MM.1S (cell line): ENCODE measurements around the gene ZNF229.
"Not testable (repeated sequence)": the region's sequence is repeated elsewhere in the genome, so short reads cannot be mapped to it uniquely, and the experiment has no call there.

Experiments used
- DNase-seq: peaks from one replicate; pipeline ENCODE4 v3.0.0-alpha.2; 2015
- H2AFZ ChIP-seq: fragments of 300-600 bp; sonication (generic); 2 replicates; pipeline ENCODE4 v1.6.0; 2016; ENCODE audit warnings: antibody characterized with exemption, low read length
- H3F3A ChIP-seq: fragments of 300-600 bp; sonication (generic); 2 replicates; pipeline ENCODE4 v1.6.1; 2016; ENCODE audit warnings: mild to moderate bottlenecking, antibody characterized with exemption, low read length, moderate library complexity, mixed read lengths; ENCODE audit not compliant: insufficient read depth
- H3K27ac ChIP-seq: fragments of 300-600 bp; sonication (generic); 2 replicates; pipeline ENCODE4 v1.5.1; 2016; ENCODE audit warnings: mild to moderate bottlenecking, low read length
- H3K27me3 ChIP-seq: fragments of 300-600 bp; sonication (generic); replicated peaks from 2 replicates; pipeline ENCODE4 v1.6.0; 2016; ENCODE audit warnings: low read length; ENCODE audit not compliant: insufficient read depth
- H3K36me3 ChIP-seq: fragments of 300-600 bp; sonication (generic); replicated peaks from 2 replicates; pipeline ENCODE4 v1.6.1; 2016; ENCODE audit warnings: mild to moderate bottlenecking, low read length, mixed read lengths; ENCODE audit not compliant: insufficient read depth
- H3K4me1 ChIP-seq: fragments of 300-600 bp; sonication (generic); 2 replicates; pipeline ENCODE4 v1.6.1; 2016; ENCODE audit warnings: low read length, mixed read lengths
- H3K4me2 ChIP-seq: fragments of 300-600 bp; sonication (generic); 2 replicates; pipeline ENCODE4 v1.6.0; 2016; ENCODE audit warnings: low read depth, low read length
- H3K4me3 ChIP-seq: fragments of 300-600 bp; sonication (generic); 2 replicates; pipeline ENCODE4 v1.5.1; 2016; ENCODE audit warnings: low read length, mixed read lengths
- H3K79me2 ChIP-seq: fragments of 300-600 bp; sonication (generic); 2 replicates; pipeline ENCODE4 v1.6.1; 2016; ENCODE audit warnings: mixed run types, low read length, mixed read lengths
- H3K9ac ChIP-seq: fragments of 300-600 bp; sonication (generic); 2 replicates; pipeline ENCODE4 v1.6.1; 2016; ENCODE audit warnings: low read length, mixed read lengths
- H3K9me2 ChIP-seq: fragments of 300-600 bp; sonication (generic); replicated peaks from 2 replicates; pipeline ENCODE4 v1.6.1; 2016; ENCODE audit warnings: mild to moderate bottlenecking, low read length, mixed read lengths; ENCODE audit not compliant: insufficient read depth
- H3K9me3 ChIP-seq: fragments of 300-600 bp; sonication (generic); replicated peaks from 2 replicates; pipeline ENCODE4 v1.6.1; 2016; ENCODE audit warnings: mild to moderate bottlenecking, low read length, mixed read lengths; ENCODE audit not compliant: insufficient read depth
- H4K20me1 ChIP-seq: fragments of 300-600 bp; sonication (generic); 2 replicates; pipeline ENCODE4 v1.6.1; 2016; ENCODE audit warnings: mild to moderate bottlenecking, low read length, moderate library complexity, mixed read lengths; ENCODE audit not compliant: insufficient read depth
- EZH2 ChIP-seq: fragments of 300-600 bp; sonication (generic); optimal IDR thresholded peaks from 2 replicates; pipeline ENCODE3; 2017; ENCODE audit warnings: low read depth, mild to moderate bottlenecking, antibody characterized with exemption, low read length, mixed read lengths
- EZH2phosphoT487 ChIP-seq: fragments of 300-600 bp; sonication (generic); IDR thresholded peaks from 2 replicates; pipeline ENCODE4 v1.6.1; 2018; ENCODE audit warnings: antibody characterized with exemption, low read length
- TF ChIP-seq, protein P1 (sequence below): fragments of 300-600 bp; sonication (generic); IDR thresholded peaks from 2 replicates; pipeline ENCODE4 v1.5.1; 2016; ENCODE audit warnings: antibody characterized with exemption, low read length, mixed read lengths

The ZNF229 gene

DNA sequence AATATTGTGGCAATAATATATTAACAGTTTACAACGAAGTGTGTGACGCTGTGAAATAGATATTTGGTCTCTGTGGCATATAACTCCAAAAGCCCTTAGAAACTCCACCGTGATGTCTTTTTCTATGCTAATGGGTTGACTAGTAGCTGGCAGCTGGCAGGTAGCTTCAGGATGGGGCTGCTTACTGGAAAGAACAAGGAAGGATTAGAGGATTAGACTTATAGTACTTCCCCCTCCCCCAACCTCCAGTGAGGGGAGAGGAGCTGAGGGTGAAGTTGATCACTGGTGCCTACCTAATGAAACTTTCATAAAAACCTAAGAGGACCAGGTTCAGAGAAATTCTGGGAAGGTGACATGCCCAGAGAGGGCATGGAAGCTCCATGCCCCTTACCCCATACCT, 9.8 kb downstream of the ZNF229 start:
- TF ChIP-seq EZH2phosphoT487 (no peak), EZH2 (no peak)
- TF ChIP-seq, protein P1, sequence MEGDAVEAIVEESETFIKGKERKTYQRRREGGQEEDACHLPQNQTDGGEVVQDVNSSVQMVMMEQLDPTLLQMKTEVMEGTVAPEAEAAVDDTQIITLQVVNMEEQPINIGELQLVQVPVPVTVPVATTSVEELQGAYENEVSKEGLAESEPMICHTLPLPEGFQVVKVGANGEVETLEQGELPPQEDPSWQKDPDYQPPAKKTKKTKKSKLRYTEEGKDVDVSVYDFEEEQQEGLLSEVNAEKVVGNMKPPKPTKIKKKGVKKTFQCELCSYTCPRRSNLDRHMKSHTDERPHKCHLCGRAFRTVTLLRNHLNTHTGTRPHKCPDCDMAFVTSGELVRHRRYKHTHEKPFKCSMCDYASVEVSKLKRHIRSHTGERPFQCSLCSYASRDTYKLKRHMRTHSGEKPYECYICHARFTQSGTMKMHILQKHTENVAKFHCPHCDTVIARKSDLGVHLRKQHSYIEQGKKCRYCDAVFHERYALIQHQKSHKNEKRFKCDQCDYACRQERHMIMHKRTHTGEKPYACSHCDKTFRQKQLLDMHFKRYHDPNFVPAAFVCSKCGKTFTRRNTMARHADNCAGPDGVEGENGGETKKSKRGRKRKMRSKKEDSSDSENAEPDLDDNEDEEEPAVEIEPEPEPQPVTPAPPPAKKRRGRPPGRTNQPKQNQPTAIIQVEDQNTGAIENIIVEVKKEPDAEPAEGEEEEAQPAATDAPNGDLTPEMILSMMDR: no peak
- H2AFZ ChIP-seq: no peak overlapping the region
- no peaks in the 10 kb centered on the region for H3K9me3 ChIP-seq
- H3K9ac ChIP-seq: no peak overlapping the region
- no peak for DNase-seq
- H3K4me1 ChIP-seq: no peaks in the 10 kb centered on the region
- H3K9me2 ChIP-seq: no peaks in the 10 kb centered on the region
- no peaks in the 10 kb centered on the region for H4K20me1 ChIP-seq
- no peaks in the 10 kb centered on the region for H3K36me3 ChIP-seq
- H3K4me3 ChIP-seq: no peak overlapping the region
- H3K4me2 ChIP-seq: no peak overlapping the region
- no peaks in the 10 kb centered on the region for H3K79me2 ChIP-seq
- H3K27me3 ChIP-seq: no peaks in the 10 kb centered on the region
- no peak overlapping the region for H3K27ac ChIP-seq
- no peaks in the 10 kb centered on the region for H3F3A ChIP-seq

DNA sequence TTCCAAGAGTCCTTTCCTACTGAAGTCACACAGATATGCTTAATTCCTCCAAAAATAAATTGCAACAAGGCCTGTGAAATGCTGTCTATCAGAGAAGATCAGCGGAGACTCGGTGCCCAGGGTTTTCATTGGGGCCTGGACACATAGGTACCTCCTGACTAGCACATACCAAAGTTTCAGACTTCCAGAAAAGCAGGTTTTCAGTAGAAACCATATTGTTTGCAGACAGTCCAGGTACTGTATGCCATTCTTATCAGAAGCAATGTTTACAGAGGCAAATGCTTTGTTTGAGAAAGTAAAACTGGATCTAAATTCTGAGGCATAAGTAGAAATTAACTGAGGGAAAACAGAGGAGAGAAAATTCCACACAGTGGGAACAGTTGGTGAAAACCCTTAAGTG, 12.8 kb downstream of the ZNF229 start:
- Histone ChIP-seq H3K27ac (no peak overlapping the region), H3K36me3 (no peaks in the 10 kb centered on the region), H3F3A (no peaks in the 10 kb centered on the region), H3K9me3 (no peaks in the 10 kb centered on the region), H3K79me2 (no peaks in the 10 kb centered on the region), H3K9ac (no peak overlapping the region), H2AFZ (no peak overlapping the region), H3K4me1 (no peaks in the 10 kb centered on the region), H3K4me3 (no peak overlapping the region), H3K4me2 (no peak overlapping the region), H3K27me3 (no peaks in the 10 kb centered on the region), H3K9me2 (no peaks in the 10 kb centered on the region), H4K20me1 (no peaks in the 10 kb centered on the region)
- no peak for DNase-seq
- TF ChIP-seq EZH2 (no peak), EZH2phosphoT487 (no peak)
- TF ChIP-seq, protein P1: no peak

DNA sequence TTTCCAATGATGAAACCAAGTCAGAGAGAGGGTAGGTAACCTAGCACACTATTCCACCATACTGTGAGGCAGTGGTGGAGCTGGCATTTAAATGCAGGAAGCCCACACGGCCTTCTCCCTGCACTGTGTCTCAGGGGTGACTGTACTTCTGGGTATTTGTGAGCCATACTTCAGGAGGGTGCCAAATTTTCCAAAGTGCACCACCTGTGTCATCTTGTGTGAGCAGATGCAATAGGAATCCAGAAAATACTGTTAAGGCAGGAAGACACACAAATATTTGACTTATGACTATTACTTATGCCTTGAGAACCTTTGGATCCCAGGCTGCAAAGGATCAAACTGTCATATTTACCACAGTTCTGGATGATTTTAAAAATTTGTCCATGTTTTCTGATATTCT, 17.3 kb downstream of the ZNF229 start:
- Histone ChIP-seq H3K36me3 (no peaks in the 10 kb centered on the region), H3K9me3 (no peaks in the 10 kb centered on the region)

DNA sequence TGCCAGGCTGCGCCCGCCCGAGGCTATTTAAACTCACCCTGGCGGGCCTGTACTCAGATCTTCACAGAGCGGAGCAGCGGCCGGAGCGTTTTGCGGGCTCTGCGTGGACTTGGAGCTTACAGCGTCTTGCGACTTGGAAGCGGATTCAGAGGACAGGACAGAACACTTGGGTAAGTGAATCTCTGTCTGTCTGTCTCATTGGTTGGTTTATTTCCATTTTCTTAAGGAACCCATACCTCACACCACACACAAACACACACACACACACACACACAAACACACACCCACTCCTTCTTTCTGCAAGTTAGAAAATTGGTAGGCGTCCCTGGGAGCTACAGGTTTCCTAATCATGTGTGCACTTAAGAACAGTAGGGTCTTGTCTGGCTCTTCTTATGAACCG, 32.7 kb downstream of the ZNF229 start:
- H3K27me3 ChIP-seq, H3K9me3 ChIP-seq, H3K9me2 ChIP-seq, H3K9ac ChIP-seq, H3K27ac ChIP-seq, H3K4me2 ChIP-seq, DNase-seq, H3K4me1 ChIP-seq, H3K79me2 ChIP-seq, H3F3A ChIP-seq, H4K20me1 ChIP-seq, H2AFZ ChIP-seq, H3K36me3 ChIP-seq, H3K4me3 ChIP-seq: not testable (repeated sequence)

More for the DNA sequence above, 17.3 kb downstream of the ZNF229 start:
- Histone ChIP-seq H3F3A (no peaks in the 10 kb centered on the region), H3K9me2 (no peaks in the 10 kb centered on the region), H2AFZ (no peak overlapping the region), H3K27me3 (no peaks in the 10 kb centered on the region), H3K4me1 (no peaks in the 10 kb centered on the region), H4K20me1 (no peaks in the 10 kb centered on the region), H3K27ac (no peak overlapping the region), H3K4me3 (no peak overlapping the region), H3K9ac (no peak overlapping the region), H3K4me2 (no peak overlapping the region), H3K79me2 (no peaks in the 10 kb centered on the region)
- TF ChIP-seq, protein P1: no peak
- no peak for TF ChIP-seq EZH2
- TF ChIP-seq EZH2phosphoT487: no peak
- DNase-seq: no peak
